Common myeloid progenitor, CD34-positive (primary cell): ENCODE results near the gene CDC14A.

Experiments
- CTCF ChIA-PET: fragments of 350-600 bp; sonication (Branson Sonifier 250); formaldehyde crosslinking; loops from one replicate; lab custom pipeline; 2021; ENCODE audit warnings: antibody characterized with exemption; lab: Charles Lee
- POLR2A ChIA-PET: fragments of 350-600 bp; sonication (Branson Sonifier 250); formaldehyde crosslinking; loops from one replicate; lab custom pipeline; 2021; ENCODE audit warnings: antibody characterized with exemption; lab: Charles Lee
- DNase-seq, 3 donors: peaks; one replicate each; pipeline versions ENCODE4 v3.0.0 to v3.0.0-alpha.2; 2013
- H3K27ac ChIP-seq, 2 experiments: 1 replicate in 1 of 2; 2 replicates in 1 of 2; pipeline ENCODE4 v1.7.0; 2013; ENCODE audit warnings: inconsistent platforms in 2 of 2, low read length in 2 of 2, mild to moderate bottlenecking in 2 of 2, low read depth in 1 of 2, moderate library complexity in 1 of 2; ENCODE audit not compliant: severe bottlenecking in 2 of 2, insufficient read depth in 1 of 2, poor library complexity in 1 of 2
- H3K27me3 ChIP-seq, 5 experiments: replicated peaks in 2 of 5; 1 replicate in 3 of 5; 2 replicates in 2 of 5; pipeline versions ENCODE4 v1.6.1 to v1.7.0; 2013; ENCODE audit warnings: low read length in 4 of 5, mild to moderate bottlenecking in 2 of 5, moderate library complexity in 2 of 5, inconsistent platforms in 1 of 5; ENCODE audit not compliant: insufficient read depth in 5 of 5, control insufficient read depth in 4 of 5
- H3K36me3 ChIP-seq, 4 experiments: 1 replicate in 2 of 4; 2 replicates in 2 of 4; pipeline versions ENCODE4 v1.6.1 to v1.7.0; 2013; ENCODE audit warnings: low read length in 3 of 4, control low read depth in 1 of 4, mild to moderate bottlenecking in 1 of 4; ENCODE audit not compliant: control insufficient read depth in 4 of 4, insufficient read depth in 4 of 4
- H3K4me1 ChIP-seq, 4 experiments: 1 replicate in 3 of 4; 2 replicates in 1 of 4; pipeline versions ENCODE4 v1.6.1 to v1.7.1; 2013; ENCODE audit warnings: low read length in 3 of 4, mild to moderate bottlenecking in 3 of 4, control low read depth in 1 of 4, inconsistent platforms in 1 of 4, moderate library complexity in 1 of 4; ENCODE audit not compliant: control insufficient read depth in 4 of 4, insufficient read depth in 4 of 4; ENCODE audit errors: control extremely low read depth in 1 of 4
- H3K4me3 ChIP-seq, 7 experiments: 1 replicate in 4 of 7; 2 replicates in 3 of 7; pipeline versions ENCODE4 v1.5.1 to v1.7.0; 2013; ENCODE audit warnings: mild to moderate bottlenecking in 7 of 7, low read length in 6 of 7, moderate library complexity in 6 of 7, inconsistent platforms in 2 of 7, low read depth in 2 of 7, control low read depth in 1 of 7; ENCODE audit not compliant: insufficient read depth in 4 of 7, control insufficient read depth in 1 of 7; ENCODE audit errors: extremely low read depth in 1 of 7
- H3K9me3 ChIP-seq, 5 experiments: 1 replicate in 4 of 5; 2 replicates in 1 of 5; pipeline versions ENCODE4 v1.6.1 to v1.7.1; 2013; ENCODE audit warnings: low read length in 4 of 5, mild to moderate bottlenecking in 2 of 5, inconsistent platforms in 1 of 5, low read depth in 1 of 5, moderate library complexity in 1 of 5; ENCODE audit not compliant: control insufficient read depth in 4 of 5, insufficient read depth in 2 of 5; ENCODE audit errors: control extremely low read depth in 1 of 5
- WGBS: methylation state at CpG from one replicate; pipeline ENCODE4 v1.1.5; 2013; ENCODE audit not compliant: insufficient coverage; 5-methylcytosine and 5-hydroxymethylcytosine counted together

Gene CDC14A

DNA sequence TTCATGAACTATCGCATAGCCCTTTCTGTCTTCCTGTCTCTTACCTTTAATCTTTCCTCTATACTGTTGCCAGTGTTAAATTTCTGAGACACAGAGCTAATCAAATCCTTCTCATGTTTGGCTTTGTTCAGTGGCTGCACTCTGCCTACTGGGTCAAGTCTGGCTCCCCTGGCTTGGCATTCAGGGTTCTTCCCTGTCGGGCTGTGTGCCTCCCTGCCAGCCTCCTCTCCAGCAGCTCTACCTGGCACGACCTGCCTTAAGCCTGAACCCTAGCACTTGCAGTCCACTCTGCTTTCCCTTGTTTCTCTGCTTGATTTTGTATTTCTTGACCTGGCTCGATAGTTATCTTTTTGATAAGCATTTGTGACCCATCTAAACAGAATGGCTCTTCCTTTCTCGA is 159.5 kb downstream of the CDC14A start:
- WGBS = 94% methylated on average over 5 of the region's 5 CpGs
- peaks cover 10 to 41% (median 19%) of the 10 kb centered on the region in 4 experiments for H3K4me1 ChIP-seq
- H3K9me3 ChIP-seq = no peaks in the 10 kb centered on the region
- H3K4me3 ChIP-seq = no peak overlapping the region
- CTCF ChIA-PET = interaction anchor here (0.8 to 1.8 kb wide), 8 partner anchors 9 to 357 kb away, joined by 3 to 4 read pairs (median 4); partner anchors contain the start of gene GPR88
- no peak for DNase-seq
- peaks cover 8 to 24% (median 19%) of the 10 kb centered on the region in 4 experiments for H3K36me3 ChIP-seq
- H3K27me3 ChIP-seq = no peaks in the 10 kb centered on the region
- no peak overlapping the region for H3K27ac ChIP-seq
- POLR2A ChIA-PET = no interaction called here

DNA sequence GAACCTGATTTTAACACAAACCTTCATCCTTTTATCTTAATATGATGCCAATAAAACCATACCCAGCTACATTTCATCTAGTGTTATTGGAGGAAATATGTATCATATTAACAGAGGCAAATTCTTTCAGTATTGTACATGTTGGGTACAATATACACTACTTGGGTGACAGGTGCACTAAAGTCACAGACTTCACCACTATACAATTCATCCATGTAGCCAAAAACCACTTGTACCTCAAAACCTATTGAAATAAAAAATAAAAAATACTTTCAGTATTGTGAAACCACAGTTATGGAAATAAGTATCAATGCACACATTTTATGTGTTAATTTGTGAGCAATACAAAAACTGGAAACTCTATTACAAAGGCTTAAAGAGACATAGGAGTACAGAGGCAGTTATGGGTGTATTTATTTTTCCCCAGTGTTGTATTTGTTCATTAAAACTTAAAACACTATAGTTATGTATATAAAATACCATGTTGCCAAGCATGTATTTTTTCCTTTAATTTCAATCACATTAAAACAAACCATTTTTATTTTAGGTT is 160.6 kb downstream of the CDC14A start:
- POLR2A ChIA-PET = no interaction called here

DNA sequence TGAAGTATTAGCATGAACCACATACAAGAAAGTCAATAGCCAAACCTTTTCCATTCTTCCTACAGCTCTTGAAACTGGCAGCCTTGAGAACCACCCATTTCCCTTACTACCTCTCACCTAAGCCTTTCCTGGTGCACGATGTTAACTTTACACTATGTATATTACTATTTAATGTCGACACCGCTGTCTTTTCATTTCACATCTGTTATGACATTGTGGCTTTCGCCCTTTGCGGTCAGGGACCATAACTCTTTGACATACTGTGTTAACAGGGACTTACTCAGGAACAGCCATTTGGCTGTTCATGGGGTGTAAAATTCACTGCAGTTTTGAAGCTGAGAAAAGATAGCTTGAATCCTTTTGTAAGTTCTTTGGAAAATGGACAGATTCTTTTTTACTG is 164.6 kb downstream of the CDC14A start:
- H3K27me3 ChIP-seq = no peaks in the 10 kb centered on the region
- H3K27ac ChIP-seq = no peak overlapping the region
- POLR2A ChIA-PET = no interaction called here
- peaks cover 5 to 13% (median 10%) of the 10 kb centered on the region in 4 experiments for H3K36me3 ChIP-seq
- no peak overlapping the region for H3K4me3 ChIP-seq
- CTCF ChIA-PET = interaction anchor here (1.0 kb wide), 1 partner anchor 53 kb away, joined by 3 read pairs; no protein-coding TSS in a partner anchor
- WGBS = 80% methylated on average over 1 of the region's 5 CpGs
- DNase-seq = peak; percentile 14 to 74 (median 59)
- no peaks in the 10 kb centered on the region for H3K9me3 ChIP-seq
- H3K4me1 ChIP-seq = peaks cover 0 to 30% (median 5%) of the 10 kb centered on the region in 4 experiments

More for the DNA sequence above, 160.6 kb downstream of the CDC14A start:
- Histone ChIP-seq H3K36me3 (peaks cover 8 to 24% (median 19%) of the 10 kb centered on the region in 4 experiments), H3K4me1 (peaks cover 10 to 51% (median 19%) of the 10 kb centered on the region in 4 experiments), H3K4me3 (no peak overlapping the region), H3K27me3 (no peaks in the 10 kb centered on the region), H3K9me3 (no peaks in the 10 kb centered on the region), H3K27ac (no peak overlapping the region)
- DNase-seq = no peak
- CTCF ChIA-PET = interaction anchor here (0.8 to 1.8 kb wide), 6 partner anchors 14 to 53 kb away, joined by 3 to 4 read pairs (median 4); partner anchors contain the start of gene GPR88

DNA sequence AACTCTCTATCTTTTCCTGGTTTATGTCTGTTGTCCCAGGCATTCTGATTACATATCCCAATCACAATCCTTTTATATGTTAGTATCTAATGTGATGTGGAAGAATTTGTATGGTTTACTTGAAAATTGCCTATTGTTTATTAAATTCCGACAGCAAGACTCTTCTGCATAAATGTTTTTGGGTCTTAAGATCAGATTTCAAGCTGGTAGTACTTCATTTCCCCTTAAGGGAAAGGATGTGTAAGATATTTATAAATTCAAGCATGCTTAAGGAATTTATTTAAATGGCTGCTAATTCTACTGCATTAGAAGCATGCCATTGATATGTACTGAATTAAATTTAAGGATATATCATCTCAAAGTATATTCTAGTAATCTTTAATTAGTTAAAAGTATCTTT is 165.2 kb downstream of the CDC14A start:
- CTCF ChIA-PET = interaction anchor here (0.6 to 1.0 kb wide), 2 partner anchors 33 to 54 kb away, joined by 3 read pairs; no protein-coding TSS in a partner anchor
- Histone ChIP-seq H3K4me1 (peaks cover 0 to 32% (median 6%) of the 10 kb centered on the region in 4 experiments), H3K4me3 (no peak overlapping the region), H3K27me3 (no peaks in the 10 kb centered on the region), H3K27ac (no peak overlapping the region), H3K9me3 (no peaks in the 10 kb centered on the region), H3K36me3 (peaks cover 5 to 12% (median 7%) of the 10 kb centered on the region in 4 experiments)
- no CpG with 5 or more reads among the region's 1 CpG for WGBS
- no peak for DNase-seq
- POLR2A ChIA-PET = no interaction called here

DNA sequence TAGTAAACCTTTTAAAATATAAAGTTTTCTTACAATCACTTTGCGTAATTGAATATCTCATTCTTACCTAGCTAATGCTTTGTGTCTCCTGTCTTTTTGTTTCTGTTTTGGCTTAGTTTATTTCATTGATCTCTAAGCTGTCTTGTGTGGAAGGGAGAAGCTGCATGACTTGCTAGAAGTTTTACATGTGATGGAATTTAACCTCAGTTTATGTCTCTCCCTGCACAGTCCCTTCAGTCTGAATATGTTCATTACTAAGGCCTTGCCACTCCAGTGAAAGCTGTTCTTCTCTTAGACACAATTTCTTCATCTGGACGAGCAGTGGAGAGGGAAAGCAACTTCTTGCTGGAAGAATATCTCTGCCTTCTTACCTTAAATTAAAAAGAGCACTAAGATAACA is 165.7 kb downstream of the CDC14A start:
- DNase-seq = no peak
- Histone ChIP-seq H3K4me1 (peaks cover 0 to 37% (median 9%) of the 10 kb centered on the region in 4 experiments), H3K36me3 (peaks cover 5 to 12% (median 6%) of the 10 kb centered on the region in 4 experiments), H3K9me3 (no peaks in the 10 kb centered on the region), H3K27ac (no peak overlapping the region), H3K4me3 (no peak overlapping the region), H3K27me3 (no peaks in the 10 kb centered on the region)
- ChIA-PET POLR2A (no interaction called here), CTCF (interaction anchor here (0.6 to 1.0 kb wide), 2 partner anchors 33 to 54 kb away, joined by 3 read pairs; no protein-coding TSS in a partner anchor)
- no CpG with 5 or more reads among the region's 2 CpGs for WGBS

DNA sequence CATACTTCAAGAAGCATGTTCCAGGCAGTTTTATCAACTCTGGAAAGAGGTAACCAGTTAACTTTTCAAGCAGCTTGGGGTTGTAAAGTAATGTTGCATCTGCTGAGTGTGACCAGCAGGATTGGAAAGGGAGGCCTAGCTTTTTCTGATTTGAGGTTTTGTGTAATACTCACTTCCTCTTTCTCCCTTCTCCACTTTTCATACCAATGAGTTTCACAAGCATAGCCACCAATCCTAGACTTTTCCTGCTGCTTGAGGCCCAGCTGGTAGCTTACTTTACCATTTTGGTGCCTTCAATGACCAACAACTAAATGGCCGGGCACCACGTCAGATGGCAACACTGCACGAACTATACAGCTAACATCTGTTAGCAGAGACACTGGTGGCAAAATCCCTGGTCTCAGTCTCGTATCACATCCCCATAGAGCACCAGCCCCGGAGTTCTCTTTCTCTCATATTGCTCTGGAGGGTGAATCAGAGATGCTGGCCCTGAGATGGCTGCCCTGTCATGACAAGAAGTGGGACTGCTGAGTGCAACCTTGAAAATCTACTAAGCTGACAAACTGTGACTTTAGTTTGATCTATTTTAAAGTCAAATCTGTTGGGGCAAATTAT is 170.8 kb downstream of the CDC14A start:
- Histone ChIP-seq H3K4me1 (peaks cover 0 to 22% (median 6%) of the 10 kb centered on the region in 4 experiments), H3K4me3 (peak overlapping the region in 1 of 7 experiments; percentile 5), H3K27me3 (no peaks in the 10 kb centered on the region), H3K9me3 (no peaks in the 10 kb centered on the region), H3K27ac (no peak overlapping the region), H3K36me3 (peaks cover 1 to 9% (median 4%) of the 10 kb centered on the region in 4 experiments)
- DNase-seq = peak; percentile 31 to 79 (median 73)
- CTCF ChIA-PET = interaction anchor here (1.0 to 1.3 kb wide), 3 partner anchors 9 to 11 kb away, joined by 3 read pairs; no protein-coding TSS in a partner anchor
- POLR2A ChIA-PET = interaction anchor here (0.5 kb wide), 1 partner anchor 8 kb away, joined by 3 read pairs; no protein-coding TSS in a partner anchor
- 97% methylated on average over 5 of the region's 5 CpGs for WGBS

DNA sequence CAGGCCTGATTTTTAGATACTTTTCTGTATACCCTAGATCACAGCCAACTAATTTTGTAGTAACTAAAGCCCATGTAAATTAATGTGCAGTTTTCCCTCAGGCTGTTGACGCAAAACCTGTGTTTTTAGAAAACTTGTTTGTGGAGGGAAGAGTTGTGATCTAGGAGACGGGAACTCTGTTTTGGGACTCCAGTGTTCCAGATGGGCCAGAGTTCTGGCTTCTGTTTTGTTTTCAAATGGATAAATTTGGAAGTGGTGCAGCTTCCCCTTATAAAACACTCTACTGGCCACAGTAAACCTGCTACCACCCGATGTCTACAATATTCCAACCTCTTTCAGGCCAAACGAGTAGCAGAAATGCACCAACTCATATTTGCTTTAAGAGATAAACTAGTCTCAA is 172.0 kb downstream of the CDC14A start:
- no CpG with 5 or more reads among the region's 4 CpGs for WGBS
- no peak for DNase-seq
- CTCF ChIA-PET = no interaction called here
- POLR2A ChIA-PET = no interaction called here
- H3K27ac ChIP-seq = no peak overlapping the region
- H3K4me1 ChIP-seq = peaks cover 0 to 20% (median 5%) of the 10 kb centered on the region in 4 experiments
- H3K27me3 ChIP-seq = no peaks in the 10 kb centered on the region
- peaks cover 0 to 3% (median under 1%) of the 10 kb centered on the region in 4 experiments for H3K36me3 ChIP-seq
- no peak overlapping the region for H3K4me3 ChIP-seq
- no peaks in the 10 kb centered on the region for H3K9me3 ChIP-seq
